HepG2 (cell line): Measurements from ENCODE around the gene ZNF670. TPM values are rescaled to one million over a fixed set of nuclear protein-coding genes. Genes with fewer than 3 reads are reported as not detected.
A peak's percentile ranks its signal among the peaks of the same experiment; 100 is the strongest.

Experiments used
- BRD4 ChIP-seq: sonication (generic); formaldehyde crosslinking; IDR thresholded peaks from 2 replicates; pipeline ENCODE4 v1.4.0; 2020; ENCODE audit warnings: missing genetic modification reagents
- CAMTA2 ChIP-seq: sonication (generic); formaldehyde crosslinking; IDR thresholded peaks from 2 replicates; pipeline ENCODE4 v1.4.0; 2020; ENCODE audit warnings: mild to moderate bottlenecking, missing genetic modification reagents, borderline replicate concordance
- CEBPG ChIP-seq: IDR thresholded peaks from 2 replicates; pipeline ENCODE4 v1.6.1; 2016
- CHD2 ChIP-seq: IDR thresholded peaks from 2 replicates; pipeline ENCODE4 v1.6.1; 2011; ENCODE audit warnings: low read depth, low read length, improper control_type of control experiment
- CREM ChIP-seq, 2 experiments: sonication (generic) in 1 of 2; formaldehyde crosslinking in 1 of 2; IDR thresholded peaks; 2 replicates each; pipeline versions ENCODE4 v1.4.0 to v1.6.1; 2016 to 2020; ENCODE audit warnings: antibody characterized with exemption in 1 of 2, mild to moderate bottlenecking in 1 of 2, missing genetic modification reagents in 1 of 2
- ELF3 ChIP-seq: IDR thresholded peaks from 2 replicates; pipeline ENCODE4 v1.6.1; 2016; ENCODE audit warnings: missing genetic modification reagents, missing compliant biosample characterization
- FOXA1 ChIP-seq, 2 experiments: fragments of 450-650 bp in 1 of 2; sonication (generic) in 1 of 2; formaldehyde crosslinking in 1 of 2; IDR thresholded peaks; 2 replicates each; pipeline versions ENCODE4 v1.4.0 to v1.6.1; 2016 to 2020; ENCODE audit warnings: missing genetic modification reagents in 1 of 2
- HDAC1 ChIP-seq: sonication (generic); formaldehyde crosslinking; IDR thresholded peaks from 2 replicates; pipeline ENCODE4 v1.5.1; 2020; ENCODE audit warnings: mild to moderate bottlenecking, missing genetic modification reagents
- HOXA3 ChIP-seq: sonication (generic); formaldehyde crosslinking; IDR thresholded peaks from 2 replicates; pipeline ENCODE4 v1.5.0; 2020; ENCODE audit warnings: missing genetic modification reagents
- KDM2A ChIP-seq: sonication (generic); formaldehyde crosslinking; IDR thresholded peaks from 2 replicates; pipeline ENCODE4 v1.4.0; 2020; ENCODE audit warnings: low read depth, missing genetic modification reagents, borderline replicate concordance
- KDM5A ChIP-seq: fragments of 200-600 bp; sonication (generic); IDR thresholded peaks from 2 replicates; pipeline ENCODE4 v1.7.0; 2018; ENCODE audit warnings: antibody characterized with exemption, mild to moderate bottlenecking, low read length, borderline replicate concordance
- NFIB ChIP-seq: sonication (generic); formaldehyde crosslinking; IDR thresholded peaks from 2 replicates; pipeline ENCODE4 v1.9.0; 2021; ENCODE audit warnings: missing genetic modification reagents, mild to moderate bottlenecking, borderline replicate concordance
- POGZ ChIP-seq: sonication (generic); formaldehyde crosslinking; IDR thresholded peaks from 2 replicates; pipeline ENCODE4 v1.4.0; 2020; ENCODE audit warnings: mild to moderate bottlenecking, missing genetic modification reagents
- RCOR2 ChIP-seq: IDR thresholded peaks from 2 replicates; pipeline ENCODE4 v1.6.1; 2016; ENCODE audit warnings: missing biosample characterization, missing genetic modification reagents
- RXRA ChIP-seq: sonication (generic); formaldehyde crosslinking; IDR thresholded peaks from 2 replicates; pipeline ENCODE4 v1.5.1; 2020; ENCODE audit warnings: missing genetic modification reagents
- SOX13 ChIP-seq, 3 experiments: fragments of 450-650 bp in 1 of 3; sonication (generic) in 1 of 3; formaldehyde crosslinking in 1 of 3; IDR thresholded peaks in 2 of 3; conservative IDR thresholded peaks in 1 of 3; 2 replicates each; pipeline versions ENCODE4 v1.5.0 to v1.6.1; 2016 to 2020; ENCODE audit warnings: antibody characterized with exemption in 1 of 3, mild to moderate bottlenecking in 1 of 3, missing compliant biosample characterization in 1 of 3, missing genetic modification reagents in 1 of 3, moderate library complexity in 1 of 3
- SRSF1 ChIP-seq: fragments of 200-400 bp; formaldehyde crosslinking; optimal IDR thresholded peaks from 2 replicates; pipeline ENCODE3; 2017; ENCODE audit warnings: mild to moderate bottlenecking, low read depth, low read length, moderate library complexity
- TEAD3 ChIP-seq: optimal IDR thresholded peaks from 2 replicates; pipeline ENCODE3; 2016; ENCODE audit warnings: borderline replicate concordance
- WIZ ChIP-seq: sonication (generic); formaldehyde crosslinking; IDR thresholded peaks from 2 replicates; pipeline ENCODE4 v1.5.1; 2020; ENCODE audit warnings: mild to moderate bottlenecking, missing genetic modification reagents
- ZBTB1 ChIP-seq: sonication (generic); formaldehyde crosslinking; IDR thresholded peaks from 2 replicates; pipeline ENCODE4 v1.4.0; 2020; ENCODE audit warnings: missing genetic modification reagents, borderline replicate concordance
- ZBTB7B ChIP-seq: sonication (generic); formaldehyde crosslinking; IDR thresholded peaks from 2 replicates; pipeline ENCODE4 v1.4.0; 2020; ENCODE audit warnings: missing genetic modification reagents
- ZNF550 ChIP-seq: sonication (generic); formaldehyde crosslinking; IDR thresholded peaks from 2 replicates; pipeline ENCODE4 v1.4.0; 2020; ENCODE audit warnings: mild to moderate bottlenecking, missing genetic modification reagents, borderline replicate concordance
- ZNF563 ChIP-seq: sonication (generic); formaldehyde crosslinking; IDR thresholded peaks from 2 replicates; pipeline ENCODE4 v1.8.0; 2022; ENCODE audit warnings: mild to moderate bottlenecking, moderate library complexity, missing genetic modification reagents
- polyA plus RNA-seq, 8 experiments: library from polyadenylated mRNA; depleted of rRNA in 3 of 8; stranded (reverse) in 7 of 8; unstranded in 1 of 8; fragments of >200 nt; fragmentation: Illumina TruSeq in 4 of 8; extraction: Trizol in 4 of 8; gene quantifications; 2 replicates each; pipeline versions ENCODE4 v1.2.1 to v1.2.3, GENCODE V29; 2011 to 2016; ENCODE audit warnings: low read depth in 4 of 8, missing spikeins in 1 of 8, mixed read lengths in 1 of 8; ENCODE audit not compliant: insufficient read depth in 1 of 8
- total RNA-seq, 5 experiments: library from RNA; depleted of rRNA; stranded (reverse); fragments of >200 nt; fragmentation: Illumina TruSeq; extraction: Trizol; gene quantifications; 2 replicates each; pipeline ENCODE4 v1.2.3, GENCODE V29; 2016; ENCODE audit warnings: low read depth in 1 of 5
- TF ChIP-seq, protein P1 (sequence below): sonication (generic); formaldehyde crosslinking; IDR thresholded peaks from 2 replicates; pipeline ENCODE4 v1.5.0; 2020; ENCODE audit warnings: mild to moderate bottlenecking, missing genetic modification reagents
- TF ChIP-seq, protein P2 (sequence below): IDR thresholded peaks from 2 replicates; pipeline ENCODE4 v1.4.0; 2020; ENCODE audit warnings: mild to moderate bottlenecking, missing genetic modification reagents

ZNF670 gene
- total and polyA plus RNA-seq, 2 of the 13 experiments (the other 11 are each of a cell fraction or from before 2014, with no cell fraction given): 4.2 to 10.9 TPM

DNA sequence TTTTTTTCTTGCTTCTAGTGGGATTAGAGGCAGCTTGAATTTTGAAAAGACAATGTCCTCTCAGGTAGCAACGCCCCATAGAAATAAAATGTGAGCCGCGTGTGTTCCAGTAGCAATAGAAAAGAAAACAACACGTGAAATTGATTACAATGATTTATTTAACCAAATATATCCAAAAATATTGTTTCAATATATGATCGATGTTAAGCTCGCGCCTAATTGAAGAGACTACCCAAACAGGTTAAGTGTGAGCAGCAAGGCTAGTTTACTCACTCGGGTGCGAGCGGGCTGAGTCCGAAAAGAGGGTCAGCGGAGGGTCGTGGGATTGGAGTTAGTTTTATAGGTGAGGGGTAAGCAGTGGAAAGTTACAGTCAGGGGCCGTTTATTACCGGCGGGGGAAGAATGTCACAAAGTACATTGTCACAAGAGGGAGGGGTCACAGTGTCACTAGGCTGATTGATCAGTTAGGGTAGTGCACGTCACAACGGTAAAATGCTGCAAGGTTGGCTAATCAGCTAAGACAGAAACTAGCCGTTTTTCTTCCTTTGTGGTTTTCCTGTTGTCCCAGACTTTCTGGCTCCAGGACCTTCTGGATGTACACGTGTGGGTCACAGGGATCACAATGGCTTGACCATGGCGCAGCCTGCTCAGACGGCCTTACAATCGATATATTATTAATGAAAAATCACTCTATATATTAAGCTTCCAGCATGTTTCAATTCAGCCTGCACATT lies 697 bp upstream of the ZNF670 start (continued):
- TF ChIP-seq WIZ (CRISPR knock-in tag): no peak
- TF ChIP-seq RXRA (CRISPR knock-in tag): peak; percentile 69; the same call in 1 of the 2 replicates
- no peak for TF ChIP-seq CAMTA2
- TF ChIP-seq HOXA3 (CRISPR knock-in tag): peak; percentile 58; the same call in 1 of the 2 replicates
- no peak for TF ChIP-seq NFIB (CRISPR knock-in tag)
- TF ChIP-seq RCOR2 (CRISPR knock-in tag): no peak
- no peak for TF ChIP-seq ZNF550 (CRISPR knock-in tag)
- no peak; the same call in 1 of the 2 replicates for TF ChIP-seq KDM5A
- no peak for TF ChIP-seq ZBTB1 (CRISPR knock-in tag)
- no peak for TF ChIP-seq SOX13 (IDR thresholded peaks at IDR 0.05)
- peak in 1 of 2 experiments; percentile 79; a peak in 2 of 4 replicates for TF ChIP-seq SOX13 (CRISPR knock-in tag; conservative IDR thresholded peaks at IDR 0.05 in 1 of 2, IDR thresholded peaks at IDR 0.05 in 1 of 2)
- peak; percentile 57 for TF ChIP-seq ELF3
- no peak; the same call in 1 of the 2 replicates for TF ChIP-seq KDM2A (CRISPR knock-in tag)
- TF ChIP-seq, protein P1, sequence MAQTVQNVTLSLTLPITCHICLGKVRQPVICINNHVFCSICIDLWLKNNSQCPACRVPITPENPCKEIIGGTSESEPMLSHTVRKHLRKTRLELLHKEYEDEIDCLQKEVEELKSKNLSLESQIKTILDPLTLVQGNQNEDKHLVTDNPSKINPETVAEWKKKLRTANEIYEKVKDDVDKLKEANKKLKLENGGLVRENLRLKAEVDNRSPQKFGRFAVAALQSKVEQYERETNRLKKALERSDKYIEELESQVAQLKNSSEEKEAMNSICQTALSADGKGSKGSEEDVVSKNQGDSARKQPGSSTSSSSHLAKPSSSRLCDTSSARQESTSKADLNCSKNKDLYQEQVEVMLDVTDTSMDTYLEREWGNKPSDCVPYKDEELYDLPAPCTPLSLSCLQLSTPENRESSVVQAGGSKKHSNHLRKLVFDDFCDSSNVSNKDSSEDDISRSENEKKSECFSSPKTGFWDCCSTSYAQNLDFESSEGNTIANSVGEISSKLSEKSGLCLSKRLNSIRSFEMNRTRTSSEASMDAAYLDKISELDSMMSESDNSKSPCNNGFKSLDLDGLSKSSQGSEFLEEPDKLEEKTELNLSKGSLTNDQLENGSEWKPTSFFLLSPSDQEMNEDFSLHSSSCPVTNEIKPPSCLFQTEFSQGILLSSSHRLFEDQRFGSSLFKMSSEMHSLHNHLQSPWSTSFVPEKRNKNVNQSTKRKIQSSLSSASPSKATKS (CRISPR knock-in tag): no peak
- TF ChIP-seq CEBPG (CRISPR knock-in tag): peak; percentile 89
- TF ChIP-seq TEAD3 (CRISPR knock-in tag): peak; percentile 82
- TF ChIP-seq HDAC1 (CRISPR knock-in tag): no peak
- TF ChIP-seq BRD4 (CRISPR knock-in tag): 0 out of 2 replicates have a peak, but pooled peaks have one; percentile 28
- TF ChIP-seq ZNF563 (CRISPR knock-in tag): no peak
- TF ChIP-seq CHD2: no peak
- TF ChIP-seq ZBTB7B (CRISPR knock-in tag): peak; percentile 38; the same call in 1 of the 2 replicates
- TF ChIP-seq, protein P2, sequence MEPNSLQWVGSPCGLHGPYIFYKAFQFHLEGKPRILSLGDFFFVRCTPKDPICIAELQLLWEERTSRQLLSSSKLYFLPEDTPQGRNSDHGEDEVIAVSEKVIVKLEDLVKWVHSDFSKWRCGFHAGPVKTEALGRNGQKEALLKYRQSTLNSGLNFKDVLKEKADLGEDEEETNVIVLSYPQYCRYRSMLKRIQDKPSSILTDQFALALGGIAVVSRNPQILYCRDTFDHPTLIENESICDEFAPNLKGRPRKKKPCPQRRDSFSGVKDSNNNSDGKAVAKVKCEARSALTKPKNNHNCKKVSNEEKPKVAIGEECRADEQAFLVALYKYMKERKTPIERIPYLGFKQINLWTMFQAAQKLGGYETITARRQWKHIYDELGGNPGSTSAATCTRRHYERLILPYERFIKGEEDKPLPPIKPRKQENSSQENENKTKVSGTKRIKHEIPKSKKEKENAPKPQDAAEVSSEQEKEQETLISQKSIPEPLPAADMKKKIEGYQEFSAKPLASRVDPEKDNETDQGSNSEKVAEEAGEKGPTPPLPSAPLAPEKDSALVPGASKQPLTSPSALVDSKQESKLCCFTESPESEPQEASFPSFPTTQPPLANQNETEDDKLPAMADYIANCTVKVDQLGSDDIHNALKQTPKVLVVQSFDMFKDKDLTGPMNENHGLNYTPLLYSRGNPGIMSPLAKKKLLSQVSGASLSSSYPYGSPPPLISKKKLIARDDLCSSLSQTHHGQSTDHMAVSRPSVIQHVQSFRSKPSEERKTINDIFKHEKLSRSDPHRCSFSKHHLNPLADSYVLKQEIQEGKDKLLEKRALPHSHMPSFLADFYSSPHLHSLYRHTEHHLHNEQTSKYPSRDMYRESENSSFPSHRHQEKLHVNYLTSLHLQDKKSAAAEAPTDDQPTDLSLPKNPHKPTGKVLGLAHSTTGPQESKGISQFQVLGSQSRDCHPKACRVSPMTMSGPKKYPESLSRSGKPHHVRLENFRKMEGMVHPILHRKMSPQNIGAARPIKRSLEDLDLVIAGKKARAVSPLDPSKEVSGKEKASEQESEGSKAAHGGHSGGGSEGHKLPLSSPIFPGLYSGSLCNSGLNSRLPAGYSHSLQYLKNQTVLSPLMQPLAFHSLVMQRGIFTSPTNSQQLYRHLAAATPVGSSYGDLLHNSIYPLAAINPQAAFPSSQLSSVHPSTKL (CRISPR knock-in tag): peak; percentile 61
- TF ChIP-seq POGZ (CRISPR knock-in tag): peak; percentile 62
- no peak for TF ChIP-seq SRSF1
- TF ChIP-seq FOXA1 (IDR thresholded peaks at IDR 0.05): no peak
- TF ChIP-seq FOXA1 (CRISPR knock-in tag; IDR thresholded peaks at IDR 0.05): 0 out of 2 replicates have a peak, but pooled peaks have one; percentile 44
- peak; percentile 81 for TF ChIP-seq CREM (IDR thresholded peaks at IDR 0.05)
- no peak for TF ChIP-seq CREM (CRISPR knock-in tag; IDR thresholded peaks at IDR 0.05)
